ENCODE measurements around the gene PLLP.
"Not testable (repeated sequence)": the region's sequence is repeated elsewhere in the genome, so short reads cannot be mapped to it uniquely, and the experiment has no call there.

The PLLP gene

GRCh38 chr16:57301126-57301817 is 16.8 kb upstream of the PLLP start:
- no peak for DNase-seq

DNA sequence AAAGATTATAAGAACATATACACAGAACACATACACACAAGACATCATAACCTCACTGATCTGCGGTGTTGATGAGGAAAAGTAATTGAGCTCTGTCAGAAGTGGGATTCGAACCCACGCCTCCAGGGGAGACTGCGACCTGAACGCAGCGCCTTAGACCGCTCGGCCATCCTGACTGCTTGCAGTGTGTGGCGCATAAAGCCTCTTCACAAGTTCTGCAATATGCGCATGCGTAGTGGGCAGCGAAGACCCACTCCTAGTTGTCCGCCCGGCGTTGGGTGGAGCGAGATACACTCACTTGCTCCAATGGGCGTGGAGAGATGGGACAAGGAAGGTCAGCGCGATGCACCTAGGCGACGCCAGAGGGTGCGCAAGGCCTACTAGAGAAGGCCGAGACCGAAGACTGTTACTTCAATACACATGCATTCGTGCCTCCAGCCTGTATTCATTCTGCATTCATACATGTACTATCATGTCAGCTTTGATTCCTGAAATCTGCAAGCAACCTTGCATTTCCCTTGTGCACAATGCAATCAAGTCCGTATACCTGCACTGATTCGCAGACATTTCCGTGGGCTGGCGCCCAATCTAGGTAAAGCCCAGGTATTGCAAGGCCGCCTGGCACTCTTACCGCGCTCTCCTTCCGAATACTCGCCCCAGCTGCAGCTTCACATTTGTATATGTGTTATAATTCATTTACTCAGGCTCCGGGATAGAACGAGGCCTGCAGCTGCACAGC is 16.1 kb upstream of the PLLP start:
- DNase-seq, result peak; percentile 94 to 99 (median 97)

GRCh38 chr16:57299719-57300386 is 15.4 kb upstream of the PLLP start:
- DNase-seq, result peak; percentile 41 to 89 (median 76)

- peak in 1 of 5 experiments; percentile 33 for DNase-seq
These were observed 14.7 kb upstream of the PLLP start for GRCh38 chr16:57299009-57299718.

GRCh38 chr16:57297856-57298255 is 13.4 kb upstream of the PLLP start:
- DNase-seq, result peak in 3 of 5 experiments; percentile 45 to 90 (median 72)

DNA sequence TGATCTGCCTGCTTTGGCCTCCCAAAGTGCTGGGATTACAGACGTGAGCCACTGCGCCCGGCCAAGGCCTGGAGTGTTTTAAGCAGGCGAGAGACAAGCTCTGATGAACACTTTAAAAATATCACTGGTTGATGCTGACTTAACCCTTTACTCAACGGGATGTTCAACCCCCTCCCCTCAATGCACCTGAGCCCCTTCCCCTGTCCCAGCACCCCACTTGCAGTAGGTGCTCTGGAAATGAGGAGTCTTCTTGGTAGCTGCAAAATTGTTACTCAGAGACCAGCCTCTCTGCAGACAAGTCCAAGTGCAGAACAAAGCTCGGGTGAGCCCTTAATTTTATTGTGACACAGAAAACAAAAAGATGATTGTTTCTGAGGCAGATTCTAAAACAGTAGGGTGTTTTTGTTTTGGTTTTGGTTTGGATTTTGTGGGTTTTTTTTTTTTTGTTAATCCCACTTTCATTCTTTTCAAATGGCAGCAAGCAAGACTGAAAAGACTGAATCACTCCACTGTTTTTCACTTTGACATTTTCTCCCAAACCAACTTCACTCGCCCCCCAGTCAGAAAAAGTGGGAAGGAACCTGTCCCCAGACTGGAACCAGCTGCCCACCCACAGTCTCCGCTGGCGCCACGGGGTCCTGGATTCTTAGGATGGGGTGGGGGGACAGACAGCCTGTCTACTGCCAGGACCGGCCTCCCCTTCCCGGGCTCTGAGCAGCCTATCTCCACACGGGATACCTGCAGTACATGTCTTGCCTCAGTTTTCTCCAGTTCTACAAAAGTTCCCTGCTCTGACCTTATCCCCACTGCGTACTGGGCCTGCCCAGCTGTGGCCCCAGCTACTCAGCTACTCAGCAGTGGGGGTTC is 5.2 kb upstream of the PLLP start:
- DNase-seq, result no peak

- DNase-seq, result no peak
These were observed 907 bp upstream of the PLLP start for GRCh38 chr16:57285379-57285778.

DNA sequence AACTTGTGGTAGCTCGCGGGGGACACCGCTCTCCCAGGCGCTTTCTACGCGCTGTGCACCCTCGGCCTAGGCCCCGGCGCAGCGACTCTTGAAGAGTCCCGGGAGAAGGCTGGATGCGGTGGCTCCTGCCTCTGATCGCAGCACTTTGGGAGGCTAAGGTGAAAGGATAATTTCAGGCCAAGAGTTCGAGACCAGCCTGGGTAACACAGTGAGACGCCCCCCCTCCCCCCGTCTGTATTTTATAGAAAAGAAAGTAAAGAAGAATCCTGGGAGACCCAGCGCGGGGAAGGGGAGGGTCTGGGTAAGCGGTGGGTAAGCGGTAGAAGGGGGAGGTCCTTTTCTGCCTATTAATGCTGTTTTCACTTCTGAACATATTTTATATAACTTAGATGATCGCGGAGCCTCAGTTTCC is 486 bp upstream of the PLLP start:
- DNase-seq, result no peak

DNA sequence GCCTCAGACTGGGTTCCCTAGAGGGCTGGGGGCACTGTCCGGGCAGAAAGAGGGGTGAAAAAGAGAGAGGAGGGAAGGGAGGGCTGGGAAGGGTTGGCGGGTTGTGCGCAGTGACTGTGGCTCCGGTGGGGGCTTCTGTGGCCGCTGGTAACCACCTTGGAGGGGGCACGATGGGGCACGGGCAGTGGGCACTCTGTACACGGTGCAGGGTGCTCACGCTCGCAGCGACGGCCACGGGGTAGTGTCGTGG is 588 bp downstream of the PLLP start:
- no peak for DNase-seq

- no peak for DNase-seq
These were observed 1.1 kb downstream of the PLLP start for GRCh38 chr16:57283214-57283958.

DNA sequence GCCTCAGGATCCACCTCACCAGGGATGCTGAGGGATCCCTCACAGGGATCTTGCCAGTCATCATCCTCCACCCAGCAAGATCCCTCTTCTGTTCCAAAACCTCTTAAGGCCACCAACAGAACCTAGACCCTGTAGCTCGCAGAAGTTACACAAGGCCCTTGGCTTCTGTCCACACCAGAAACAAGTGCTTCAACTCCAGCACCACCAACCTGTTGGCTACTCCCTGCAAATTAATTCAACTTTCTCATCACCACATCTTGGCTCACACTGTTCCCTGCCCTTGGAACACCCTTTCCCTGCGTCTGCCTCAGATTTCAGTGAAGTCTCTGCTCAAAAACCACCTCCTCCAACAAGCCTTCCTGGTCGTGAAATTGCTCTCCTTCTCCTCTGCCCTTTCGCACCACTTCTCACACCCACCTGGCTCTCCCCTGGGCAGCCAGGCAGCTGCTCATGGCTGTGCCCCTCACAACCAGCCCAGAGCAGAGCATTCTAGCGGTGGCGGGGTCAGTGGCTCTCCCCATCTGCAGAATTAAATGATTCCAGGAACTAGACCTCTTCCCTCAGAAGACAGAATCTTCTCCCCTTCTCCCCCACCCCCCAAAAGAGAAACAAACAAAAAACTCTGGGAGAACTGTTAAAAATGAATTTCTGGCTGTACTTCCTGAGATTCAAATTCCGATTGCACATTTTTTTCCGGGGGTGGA is 1.8 kb downstream of the PLLP start:
- no peak for DNase-seq

DNA sequence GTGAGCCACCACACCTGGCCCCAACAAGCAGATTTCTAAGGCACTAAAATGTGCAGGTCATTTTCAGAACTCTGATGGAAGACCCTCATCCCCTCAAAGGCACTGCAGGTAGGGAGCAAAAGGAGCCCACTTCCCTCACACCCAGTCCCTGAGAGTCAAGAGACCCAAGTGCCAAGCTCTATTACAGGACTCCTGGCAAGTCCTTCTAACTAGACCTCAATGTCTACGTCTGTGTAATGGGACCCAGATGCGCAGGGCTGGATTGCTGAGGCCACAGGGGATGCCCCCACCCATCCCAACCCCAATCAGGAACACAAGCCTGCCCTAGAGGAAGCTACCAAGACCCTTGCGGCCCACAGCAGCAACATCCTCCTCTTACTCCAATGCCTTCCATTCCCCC is 2.7 kb downstream of the PLLP start:
- no peak for DNase-seq

- peak in 1 of 5 experiments; percentile 68 for DNase-seq
These were observed 4.5 kb downstream of the PLLP start for GRCh38 chr16:57279780-57280638.

GRCh38 chr16:57278494-57278893 is 6.0 kb downstream of the PLLP start:
- DNase-seq, result no peak

DNA sequence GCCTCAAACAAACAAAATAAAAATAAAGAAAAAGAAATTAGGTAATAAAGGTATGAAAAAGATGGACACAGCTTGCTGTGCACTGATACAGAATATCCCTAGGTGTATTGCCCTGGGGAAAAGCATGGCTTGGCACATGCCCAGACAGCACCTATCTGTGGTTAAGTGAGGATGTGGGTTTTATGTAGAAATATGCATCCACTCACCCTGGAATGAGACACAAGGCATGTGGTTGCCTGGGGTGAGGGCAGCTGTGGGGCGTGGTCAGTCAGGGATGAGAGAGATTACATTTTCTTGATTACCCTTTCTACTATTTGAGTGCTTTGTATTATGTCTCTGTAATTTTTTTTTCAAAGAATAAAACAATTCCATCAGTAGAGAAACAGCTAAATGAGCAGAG is 6.9 kb downstream of the PLLP start:
- DNase-seq, result peak in 3 of 5 experiments; percentile 39 to 93 (median 60)

- DNase-seq, result no peak
These were observed 7.9 kb downstream of the PLLP start for GRCh38 chr16:57276596-57276995.

DNA sequence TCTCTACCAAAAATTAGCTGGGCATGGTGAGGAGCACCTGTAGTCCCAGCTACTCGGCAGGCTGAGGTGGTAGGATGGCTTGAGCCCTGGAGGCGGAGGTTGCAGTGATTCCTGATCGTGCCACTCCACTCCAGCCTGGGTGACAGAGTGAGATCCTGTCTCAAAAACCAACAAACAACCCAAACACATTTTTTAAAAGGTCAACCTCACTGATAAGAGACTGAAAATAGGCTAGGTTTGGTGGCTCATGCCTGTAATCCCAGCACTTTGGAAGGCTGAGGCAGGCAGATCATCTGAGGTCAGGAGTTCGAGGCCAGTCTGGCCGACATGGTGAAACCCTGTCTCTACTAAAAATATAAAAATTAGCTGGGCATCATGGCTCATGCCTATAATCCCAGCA is 8.5 kb downstream of the PLLP start:
- DNase-seq, result not testable (repeated sequence)

DNA sequence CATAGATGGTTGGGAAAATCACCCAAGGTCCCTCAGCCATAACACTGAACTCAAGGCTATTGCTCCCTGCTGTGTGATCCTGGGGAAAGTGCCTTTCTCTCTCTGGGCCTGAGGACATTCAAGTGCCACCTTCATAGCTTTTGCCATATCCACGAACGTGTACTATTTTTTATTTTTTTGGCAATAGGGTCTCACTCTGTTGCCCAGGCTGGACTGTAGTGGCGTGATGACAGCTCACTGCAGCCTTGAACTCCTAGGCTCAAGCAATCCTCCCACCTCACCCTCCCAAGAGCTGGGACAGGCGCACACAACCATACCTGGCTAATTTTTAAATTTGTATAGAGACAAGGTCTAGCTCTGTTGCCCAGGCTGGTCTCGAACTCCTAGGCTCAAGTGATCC is 10.6 kb downstream of the PLLP start:
- DNase-seq, result no peak

- no peak for DNase-seq
These were observed 11.1 kb downstream of the PLLP start for GRCh38 chr16:57273359-57273758.

All from T-helper 2 cell (primary cell).